ENCODE data around the gene OPRL1.

Gene OPRL1

DNA sequence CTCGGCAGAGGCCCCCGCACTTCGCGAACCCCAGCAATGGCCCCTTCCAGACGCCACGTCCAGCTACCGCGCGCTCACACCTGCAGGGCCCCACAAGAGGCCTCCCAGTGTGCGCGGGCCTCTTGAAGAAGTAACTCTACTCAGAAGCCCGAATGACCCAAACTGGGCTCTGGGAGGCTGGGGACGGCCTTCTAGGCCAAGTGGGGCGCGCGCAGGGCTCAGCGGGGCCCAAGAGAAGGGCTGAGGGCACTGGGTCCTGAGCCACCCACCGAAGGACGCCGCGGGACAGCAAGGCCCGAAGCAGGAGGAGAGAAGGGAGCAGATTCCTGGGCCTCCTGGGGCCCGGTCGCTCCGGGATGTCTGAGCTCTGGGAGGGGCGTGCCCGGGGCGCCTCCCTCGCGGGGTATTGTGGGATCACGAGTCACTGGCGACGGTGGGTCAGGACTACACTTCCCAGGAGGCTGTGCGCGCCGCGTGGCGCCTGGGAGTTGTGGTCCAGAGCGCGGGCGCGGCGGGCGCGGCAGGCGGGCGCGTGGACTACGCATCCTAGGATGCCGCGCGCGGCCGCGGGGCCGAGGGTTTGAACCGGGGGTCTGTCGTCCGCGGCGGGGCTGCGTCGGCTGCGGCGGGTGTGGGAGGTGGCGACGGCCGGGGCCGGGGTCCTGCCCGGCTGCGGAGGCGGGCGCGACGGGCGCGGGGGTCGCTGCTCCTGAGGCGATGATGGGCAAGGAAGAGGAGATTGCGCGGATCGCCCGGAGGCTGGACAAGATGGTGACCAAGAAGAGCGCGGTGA is 17.1 kb upstream of the OPRL1 start, which contains the start of gene TCEA2 (continued):
- peak; percentile 77 for TF ChIP-seq GLIS2 (tag by site-specific recombination; IDR thresholded peaks at IDR 0.05)
- no peak for TF ChIP-seq ZFP41 (tag by site-specific recombination; IDR thresholded peaks at IDR 0.05; ENCODE audit: borderline replicate concordance)

DNA sequence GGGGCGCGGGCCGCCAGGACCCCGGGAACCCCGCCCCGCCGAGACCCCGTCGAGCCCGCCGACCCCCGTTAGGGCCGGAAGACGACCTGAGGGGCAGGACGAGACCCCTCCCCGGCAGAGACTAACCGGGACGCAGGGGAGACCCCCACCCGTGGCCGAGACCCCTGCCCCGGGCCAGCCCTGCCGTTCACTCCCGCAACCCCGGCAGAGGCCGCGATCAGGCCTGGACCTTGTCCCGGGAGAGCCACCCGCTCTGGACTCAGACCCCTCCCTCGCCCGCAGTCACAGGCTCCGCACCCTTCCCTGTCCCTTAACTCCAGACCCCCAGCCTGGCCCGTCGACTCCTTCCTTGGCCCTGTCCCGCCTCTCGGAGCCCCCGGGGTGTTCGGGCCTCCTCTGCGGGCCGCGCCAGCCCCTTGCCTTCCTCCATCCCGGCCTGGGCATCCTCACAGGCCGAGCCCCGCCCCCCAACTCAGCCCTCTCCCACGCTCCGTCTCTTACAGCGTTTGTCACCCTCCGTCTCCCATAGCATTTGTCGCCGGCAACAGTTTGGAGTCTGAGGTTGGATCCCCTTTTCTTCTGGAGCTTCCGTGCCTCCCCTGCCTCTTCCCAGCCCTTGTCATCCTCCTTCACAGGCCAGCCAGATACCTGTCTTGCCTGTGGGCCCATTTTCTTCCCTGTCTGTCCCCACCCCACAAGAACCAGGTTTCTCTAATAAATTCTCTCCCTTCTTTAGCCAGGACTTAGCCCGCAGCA is 16.3 kb upstream of the OPRL1 start:
- no peaks in the 10 kb centered on the region for H3K9me3 ChIP-seq (ENCODE audit: control insufficient read depth, insufficient read depth, low read depth, low read length)
- ChIA-PET POLR2A (interaction anchor here (0.8 to 1.5 kb wide), 12 partner anchors 8 to 422 kb away, joined by 3 to 16 read pairs (median 5); partner anchors contain the start of genes OPRL1, PRPF6, RGS19 and SAMD10), CTCF (interaction anchor here (1.5 kb wide), 2 partner anchors 12 to 24 kb away, joined by 4 to 5 read pairs; no protein-coding TSS in a partner anchor)
- H3K36me3 ChIP-seq (ENCODE audit: control insufficient read depth in 2 of 2, insufficient read depth in 1 of 2, low read length in 2 of 2), result no peaks in the 10 kb centered on the region
- no peaks in the 10 kb centered on the region for H3K4me1 ChIP-seq (ENCODE audit: control insufficient read depth, insufficient read depth, low read length)
- peak overlapping the region; percentile 80 for H3K4me3 ChIP-seq (ENCODE audit: low read depth, low read length)
- H3K27ac ChIP-seq (ENCODE audit: extremely low read depth, low read depth, low read length), result peak overlapping the region; percentile 72
- TF ChIP-seq ZNF623 (tag by site-specific recombination; IDR thresholded peaks at IDR 0.05), result no peak
- peak; percentile 61 for TF ChIP-seq ZBTB17 (tag by site-specific recombination; IDR thresholded peaks at IDR 0.05)
- TF ChIP-seq, protein P1, sequence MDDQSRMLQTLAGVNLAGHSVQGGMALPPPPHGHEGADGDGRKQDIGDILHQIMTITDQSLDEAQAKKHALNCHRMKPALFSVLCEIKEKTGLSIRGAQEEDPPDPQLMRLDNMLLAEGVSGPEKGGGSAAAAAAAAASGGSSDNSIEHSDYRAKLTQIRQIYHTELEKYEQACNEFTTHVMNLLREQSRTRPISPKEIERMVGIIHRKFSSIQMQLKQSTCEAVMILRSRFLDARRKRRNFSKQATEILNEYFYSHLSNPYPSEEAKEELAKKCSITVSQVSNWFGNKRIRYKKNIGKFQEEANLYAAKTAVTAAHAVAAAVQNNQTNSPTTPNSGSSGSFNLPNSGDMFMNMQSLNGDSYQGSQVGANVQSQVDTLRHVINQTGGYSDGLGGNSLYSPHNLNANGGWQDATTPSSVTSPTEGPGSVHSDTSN (CRISPR knock-in tag; IDR thresholded peaks at IDR 0.05), result no peak
- TF ChIP-seq ZNF555 (tag by site-specific recombination; conservative IDR thresholded peaks at IDR 0.05), result no peak
- TF ChIP-seq ZNF335 (tag by site-specific recombination; conservative IDR thresholded peaks at IDR 0.05), result peak; percentile 4; the same call in 1 of the 2 replicates
- TF ChIP-seq, protein P2, sequence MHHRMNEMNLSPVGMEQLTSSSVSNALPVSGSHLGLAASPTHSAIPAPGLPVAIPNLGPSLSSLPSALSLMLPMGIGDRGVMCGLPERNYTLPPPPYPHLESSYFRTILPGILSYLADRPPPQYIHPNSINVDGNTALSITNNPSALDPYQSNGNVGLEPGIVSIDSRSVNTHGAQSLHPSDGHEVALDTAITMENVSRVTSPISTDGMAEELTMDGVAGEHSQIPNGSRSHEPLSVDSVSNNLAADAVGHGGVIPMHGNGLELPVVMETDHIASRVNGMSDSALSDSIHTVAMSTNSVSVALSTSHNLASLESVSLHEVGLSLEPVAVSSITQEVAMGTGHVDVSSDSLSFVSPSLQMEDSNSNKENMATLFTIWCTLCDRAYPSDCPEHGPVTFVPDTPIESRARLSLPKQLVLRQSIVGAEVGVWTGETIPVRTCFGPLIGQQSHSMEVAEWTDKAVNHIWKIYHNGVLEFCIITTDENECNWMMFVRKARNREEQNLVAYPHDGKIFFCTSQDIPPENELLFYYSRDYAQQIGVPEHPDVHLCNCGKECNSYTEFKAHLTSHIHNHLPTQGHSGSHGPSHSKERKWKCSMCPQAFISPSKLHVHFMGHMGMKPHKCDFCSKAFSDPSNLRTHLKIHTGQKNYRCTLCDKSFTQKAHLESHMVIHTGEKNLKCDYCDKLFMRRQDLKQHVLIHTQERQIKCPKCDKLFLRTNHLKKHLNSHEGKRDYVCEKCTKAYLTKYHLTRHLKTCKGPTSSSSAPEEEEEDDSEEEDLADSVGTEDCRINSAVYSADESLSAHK (tag by site-specific recombination; IDR thresholded peaks at IDR 0.05), result no peak
- no peak for TF ChIP-seq ZNF664 (tag by site-specific recombination; IDR thresholded peaks at IDR 0.05)
- no peak for TF ChIP-seq ZNF266 (tag by site-specific recombination; IDR thresholded peaks at IDR 0.05; ENCODE audit: low read depth)
- TF ChIP-seq, protein P3, sequence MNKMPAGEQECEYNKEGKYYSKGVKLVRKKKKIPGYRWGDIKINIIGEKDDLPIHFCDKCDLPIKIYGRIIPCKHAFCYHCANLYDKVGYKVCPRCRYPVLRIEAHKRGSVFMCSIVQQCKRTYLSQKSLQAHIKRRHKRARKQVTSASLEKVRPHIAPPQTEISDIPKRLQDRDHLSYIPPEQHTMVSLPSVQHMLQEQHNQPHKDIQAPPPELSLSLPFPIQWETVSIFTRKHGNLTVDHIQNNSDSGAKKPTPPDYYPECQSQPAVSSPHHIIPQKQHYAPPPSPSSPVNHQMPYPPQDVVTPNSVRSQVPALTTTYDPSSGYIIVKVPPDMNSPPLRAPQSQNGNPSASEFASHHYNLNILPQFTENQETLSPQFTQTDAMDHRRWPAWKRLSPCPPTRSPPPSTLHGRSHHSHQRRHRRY (tag by site-specific recombination; IDR thresholded peaks at IDR 0.05), result 0 out of 2 replicates have a peak, but pooled peaks have one; percentile 29
- TF ChIP-seq ZBTB20 (tag by site-specific recombination; IDR thresholded peaks at IDR 0.05), result peak; percentile 89
- peak; percentile 26; the same call in 1 of the 2 replicates for TF ChIP-seq KLF1 (tag by site-specific recombination; IDR thresholded peaks at IDR 0.05)
- no peak for TF ChIP-seq SCRT1 (tag by site-specific recombination; IDR thresholded peaks at IDR 0.05; ENCODE audit: borderline replicate concordance)
- peak; percentile 34; the same call in 1 of the 2 replicates for TF ChIP-seq ZNF24 (tag by site-specific recombination; IDR thresholded peaks at IDR 0.05)
- TF ChIP-seq ZNF112 (tag by site-specific recombination; IDR thresholded peaks at IDR 0.05), result no peak
- TF ChIP-seq ZNF549 (tag by site-specific recombination; IDR thresholded peaks at IDR 0.05), result no peak
- no peak for TF ChIP-seq GLI2 (tag by site-specific recombination; IDR thresholded peaks at IDR 0.05; ENCODE audit: borderline replicate concordance, low read depth)
- TF ChIP-seq, protein P4, sequence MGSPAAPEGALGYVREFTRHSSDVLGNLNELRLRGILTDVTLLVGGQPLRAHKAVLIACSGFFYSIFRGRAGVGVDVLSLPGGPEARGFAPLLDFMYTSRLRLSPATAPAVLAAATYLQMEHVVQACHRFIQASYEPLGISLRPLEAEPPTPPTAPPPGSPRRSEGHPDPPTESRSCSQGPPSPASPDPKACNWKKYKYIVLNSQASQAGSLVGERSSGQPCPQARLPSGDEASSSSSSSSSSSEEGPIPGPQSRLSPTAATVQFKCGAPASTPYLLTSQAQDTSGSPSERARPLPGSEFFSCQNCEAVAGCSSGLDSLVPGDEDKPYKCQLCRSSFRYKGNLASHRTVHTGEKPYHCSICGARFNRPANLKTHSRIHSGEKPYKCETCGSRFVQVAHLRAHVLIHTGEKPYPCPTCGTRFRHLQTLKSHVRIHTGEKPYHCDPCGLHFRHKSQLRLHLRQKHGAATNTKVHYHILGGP (tag by site-specific recombination; IDR thresholded peaks at IDR 0.05), result no peak
- TF ChIP-seq, protein P5, sequence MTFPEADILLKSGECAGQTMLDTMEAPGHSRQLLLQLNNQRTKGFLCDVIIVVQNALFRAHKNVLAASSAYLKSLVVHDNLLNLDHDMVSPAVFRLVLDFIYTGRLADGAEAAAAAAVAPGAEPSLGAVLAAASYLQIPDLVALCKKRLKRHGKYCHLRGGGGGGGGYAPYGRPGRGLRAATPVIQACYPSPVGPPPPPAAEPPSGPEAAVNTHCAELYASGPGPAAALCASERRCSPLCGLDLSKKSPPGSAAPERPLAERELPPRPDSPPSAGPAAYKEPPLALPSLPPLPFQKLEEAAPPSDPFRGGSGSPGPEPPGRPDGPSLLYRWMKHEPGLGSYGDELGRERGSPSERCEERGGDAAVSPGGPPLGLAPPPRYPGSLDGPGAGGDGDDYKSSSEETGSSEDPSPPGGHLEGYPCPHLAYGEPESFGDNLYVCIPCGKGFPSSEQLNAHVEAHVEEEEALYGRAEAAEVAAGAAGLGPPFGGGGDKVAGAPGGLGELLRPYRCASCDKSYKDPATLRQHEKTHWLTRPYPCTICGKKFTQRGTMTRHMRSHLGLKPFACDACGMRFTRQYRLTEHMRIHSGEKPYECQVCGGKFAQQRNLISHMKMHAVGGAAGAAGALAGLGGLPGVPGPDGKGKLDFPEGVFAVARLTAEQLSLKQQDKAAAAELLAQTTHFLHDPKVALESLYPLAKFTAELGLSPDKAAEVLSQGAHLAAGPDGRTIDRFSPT (tag by site-specific recombination; IDR thresholded peaks at IDR 0.05), result 0 out of 2 replicates have a peak, but pooled peaks have one; percentile 56
- TF ChIP-seq ZNF416 (tag by site-specific recombination; IDR thresholded peaks at IDR 0.05), result no peak
- TF ChIP-seq ZNF677 (tag by site-specific recombination; IDR thresholded peaks at IDR 0.05), result no peak

Data from HEK293 (cell line).